Measurements from ENCODE around the gene ATXN1.

ATXN1 gene

DNA sequence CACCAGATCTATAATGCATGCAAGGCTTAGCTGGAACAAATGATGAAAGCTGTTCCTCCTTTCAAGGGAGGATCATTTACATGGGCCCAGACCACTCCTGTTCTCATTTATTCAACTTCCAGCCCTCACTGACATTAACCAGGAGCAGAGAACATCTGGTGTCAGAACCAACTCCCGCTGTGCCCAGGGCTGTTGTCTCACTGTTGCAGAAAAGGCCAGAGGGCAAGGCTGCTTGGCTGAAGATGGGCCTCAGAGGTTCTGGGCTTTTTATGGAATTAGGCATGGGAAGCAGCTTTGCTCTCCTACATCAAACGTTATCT lies 358.7 kb downstream of the ATXN1 start:
- no peaks in the 10 kb centered on the region for H3K79me2 ChIP-seq
- no peaks in the 10 kb centered on the region for H3K4me1 ChIP-seq
- H3K4me2 ChIP-seq (ENCODE audit: low read length): no peak overlapping the region
- no peak overlapping the region for H3K9ac ChIP-seq
- no peaks in the 10 kb centered on the region for H3K27me3 ChIP-seq (ENCODE audit: control insufficient read depth, insufficient read depth, low read length)
- H3K27ac ChIP-seq: no peak overlapping the region
- no peaks in the 10 kb centered on the region for H3K36me3 ChIP-seq (ENCODE audit: control insufficient read depth, insufficient read depth, low read length)
- H3K4me3 ChIP-seq (ENCODE audit: low read depth, low read length): no peak overlapping the region
- no peaks in the 10 kb centered on the region for H3K9me3 ChIP-seq (ENCODE audit: control insufficient read depth, low read length)
- H2AFZ ChIP-seq: no peak overlapping the region
- TF ChIP-seq, protein P1, sequence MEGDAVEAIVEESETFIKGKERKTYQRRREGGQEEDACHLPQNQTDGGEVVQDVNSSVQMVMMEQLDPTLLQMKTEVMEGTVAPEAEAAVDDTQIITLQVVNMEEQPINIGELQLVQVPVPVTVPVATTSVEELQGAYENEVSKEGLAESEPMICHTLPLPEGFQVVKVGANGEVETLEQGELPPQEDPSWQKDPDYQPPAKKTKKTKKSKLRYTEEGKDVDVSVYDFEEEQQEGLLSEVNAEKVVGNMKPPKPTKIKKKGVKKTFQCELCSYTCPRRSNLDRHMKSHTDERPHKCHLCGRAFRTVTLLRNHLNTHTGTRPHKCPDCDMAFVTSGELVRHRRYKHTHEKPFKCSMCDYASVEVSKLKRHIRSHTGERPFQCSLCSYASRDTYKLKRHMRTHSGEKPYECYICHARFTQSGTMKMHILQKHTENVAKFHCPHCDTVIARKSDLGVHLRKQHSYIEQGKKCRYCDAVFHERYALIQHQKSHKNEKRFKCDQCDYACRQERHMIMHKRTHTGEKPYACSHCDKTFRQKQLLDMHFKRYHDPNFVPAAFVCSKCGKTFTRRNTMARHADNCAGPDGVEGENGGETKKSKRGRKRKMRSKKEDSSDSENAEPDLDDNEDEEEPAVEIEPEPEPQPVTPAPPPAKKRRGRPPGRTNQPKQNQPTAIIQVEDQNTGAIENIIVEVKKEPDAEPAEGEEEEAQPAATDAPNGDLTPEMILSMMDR (IDR thresholded peaks at IDR 0.05): no peak

DNA sequence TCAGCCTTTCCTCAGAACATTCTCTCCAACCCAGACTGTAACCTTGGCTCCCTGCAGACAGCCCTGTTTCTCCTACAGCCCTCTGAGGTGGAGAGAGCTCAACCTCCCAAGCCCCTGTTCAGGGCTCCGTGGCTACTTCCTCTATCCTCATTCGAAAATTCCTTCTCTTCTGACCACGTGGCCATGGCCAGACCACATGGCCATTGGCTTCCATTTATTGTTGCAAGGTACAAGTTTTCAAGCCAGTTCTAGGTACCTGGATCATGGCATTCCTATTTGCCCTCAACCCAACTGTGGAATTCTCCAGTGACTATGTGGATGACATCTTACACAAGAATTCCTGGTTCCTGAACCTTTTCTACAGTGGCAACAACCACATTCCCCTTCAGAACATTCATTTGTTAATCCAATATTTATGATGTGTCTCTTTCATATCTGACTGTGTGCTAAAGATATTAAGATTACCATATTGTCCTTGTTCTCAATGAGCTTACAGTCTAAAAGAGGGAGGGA lies 361.0 kb downstream of the ATXN1 start:
- Histone ChIP-seq H3K9me3 (ENCODE audit: control insufficient read depth, low read length) (no peaks in the 10 kb centered on the region), H3K4me1 (no peaks in the 10 kb centered on the region), H3K36me3 (ENCODE audit: control insufficient read depth, insufficient read depth, low read length) (no peaks in the 10 kb centered on the region), H3K27ac (no peak overlapping the region), H3K27me3 (ENCODE audit: control insufficient read depth, insufficient read depth, low read length) (no peaks in the 10 kb centered on the region), H3K9ac (no peak overlapping the region), H3K4me2 (ENCODE audit: low read length) (no peak overlapping the region), H3K79me2 (no peaks in the 10 kb centered on the region), H3K4me3 (ENCODE audit: low read depth, low read length) (no peak overlapping the region), H2AFZ (no peak overlapping the region)
- TF ChIP-seq, protein P1 (IDR thresholded peaks at IDR 0.05): no peak

DNA sequence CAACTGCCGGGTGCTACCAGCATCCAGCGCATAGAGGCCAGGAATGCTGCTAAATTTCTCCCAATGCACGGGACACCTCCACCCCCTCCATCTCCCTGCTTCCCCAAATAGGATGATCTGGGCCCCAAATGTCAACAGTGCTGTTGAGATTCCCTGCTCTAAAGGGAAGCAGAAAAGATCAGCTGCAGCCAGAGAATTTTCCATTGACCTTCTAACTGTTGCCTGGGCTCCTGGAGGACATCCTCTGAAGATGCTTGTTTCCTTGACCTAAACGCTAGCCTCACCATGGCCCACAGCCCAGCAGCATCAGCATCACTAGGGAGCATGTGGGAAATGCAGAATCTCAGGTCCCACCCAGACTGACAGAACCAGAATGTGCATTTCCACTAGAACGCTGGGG lies 361.6 kb downstream of the ATXN1 start:
- H3K36me3 ChIP-seq (ENCODE audit: control insufficient read depth, insufficient read depth, low read length): no peaks in the 10 kb centered on the region
- no peak overlapping the region for H3K4me3 ChIP-seq (ENCODE audit: low read depth, low read length)
- H3K4me2 ChIP-seq (ENCODE audit: low read length): no peak overlapping the region
- H2AFZ ChIP-seq: no peak overlapping the region
- H3K9me3 ChIP-seq (ENCODE audit: control insufficient read depth, low read length): no peaks in the 10 kb centered on the region
- H3K27ac ChIP-seq: no peak overlapping the region
- no peak overlapping the region for H3K9ac ChIP-seq
- TF ChIP-seq, protein P1 (IDR thresholded peaks at IDR 0.05): no peak
- no peaks in the 10 kb centered on the region for H3K4me1 ChIP-seq
- no peaks in the 10 kb centered on the region for H3K79me2 ChIP-seq
- no peaks in the 10 kb centered on the region for H3K27me3 ChIP-seq (ENCODE audit: control insufficient read depth, insufficient read depth, low read length)

DNA sequence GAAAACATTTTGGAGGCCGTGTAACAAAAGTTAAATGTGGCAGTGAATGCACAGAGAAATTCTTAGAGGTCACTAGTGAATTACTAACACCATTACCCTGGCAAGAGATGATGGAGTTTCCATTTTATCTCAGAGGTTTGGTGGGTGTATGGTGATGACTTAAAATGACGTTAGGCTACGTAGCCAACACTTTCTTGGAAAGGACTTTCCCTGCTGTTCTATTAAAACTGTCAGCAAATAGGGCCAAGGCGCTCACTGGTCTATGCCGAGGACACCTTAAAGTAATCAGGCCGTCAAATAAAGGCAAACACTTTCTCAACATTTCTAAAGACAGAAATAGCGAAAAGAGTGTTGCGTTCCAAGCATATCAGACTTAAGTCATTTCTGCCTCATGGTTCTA lies 362.1 kb downstream of the ATXN1 start:
- Histone ChIP-seq H3K9ac (no peak overlapping the region), H3K4me3 (ENCODE audit: low read depth, low read length) (no peak overlapping the region), H3K36me3 (ENCODE audit: control insufficient read depth, insufficient read depth, low read length) (no peaks in the 10 kb centered on the region), H3K27ac (no peak overlapping the region), H3K4me1 (no peaks in the 10 kb centered on the region), H3K9me3 (ENCODE audit: control insufficient read depth, low read length) (no peaks in the 10 kb centered on the region), H2AFZ (no peak overlapping the region), H3K4me2 (ENCODE audit: low read length) (no peak overlapping the region), H3K79me2 (no peaks in the 10 kb centered on the region), H3K27me3 (ENCODE audit: control insufficient read depth, insufficient read depth, low read length) (no peaks in the 10 kb centered on the region)
- TF ChIP-seq, protein P1 (IDR thresholded peaks at IDR 0.05): no peak

DNA sequence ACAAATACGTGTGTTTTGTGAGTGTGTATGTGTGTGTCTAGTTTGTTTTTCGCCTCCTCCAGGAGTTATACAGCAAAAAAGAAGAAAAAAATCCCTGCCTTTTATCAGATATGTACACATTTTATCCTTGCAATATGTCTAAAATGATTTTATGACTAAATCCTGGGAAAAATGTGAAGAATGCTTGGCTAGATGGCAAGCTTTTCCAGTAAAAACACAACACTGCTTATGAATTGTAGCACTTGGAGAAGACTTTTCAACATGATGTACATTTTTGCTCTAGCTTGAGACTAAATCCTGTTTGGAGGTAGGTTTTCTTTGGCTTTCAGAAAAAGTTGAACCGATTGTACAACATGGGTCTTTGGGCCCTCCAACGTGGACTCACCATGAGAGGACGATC lies 362.7 kb downstream of the ATXN1 start:
- Histone ChIP-seq H3K27me3 (ENCODE audit: control insufficient read depth, insufficient read depth, low read length) (no peaks in the 10 kb centered on the region), H3K4me1 (no peaks in the 10 kb centered on the region), H3K36me3 (ENCODE audit: control insufficient read depth, insufficient read depth, low read length) (no peaks in the 10 kb centered on the region), H3K79me2 (no peaks in the 10 kb centered on the region), H3K9me3 (ENCODE audit: control insufficient read depth, low read length) (no peaks in the 10 kb centered on the region), H3K27ac (no peak overlapping the region), H3K9ac (no peak overlapping the region), H2AFZ (no peak overlapping the region), H3K4me2 (ENCODE audit: low read length) (no peak overlapping the region), H3K4me3 (ENCODE audit: low read depth, low read length) (no peak overlapping the region)
- TF ChIP-seq, protein P1 (IDR thresholded peaks at IDR 0.05): no peak
